ENCODE data around the gene ZC3H12A.

ZC3H12A gene

DNA sequence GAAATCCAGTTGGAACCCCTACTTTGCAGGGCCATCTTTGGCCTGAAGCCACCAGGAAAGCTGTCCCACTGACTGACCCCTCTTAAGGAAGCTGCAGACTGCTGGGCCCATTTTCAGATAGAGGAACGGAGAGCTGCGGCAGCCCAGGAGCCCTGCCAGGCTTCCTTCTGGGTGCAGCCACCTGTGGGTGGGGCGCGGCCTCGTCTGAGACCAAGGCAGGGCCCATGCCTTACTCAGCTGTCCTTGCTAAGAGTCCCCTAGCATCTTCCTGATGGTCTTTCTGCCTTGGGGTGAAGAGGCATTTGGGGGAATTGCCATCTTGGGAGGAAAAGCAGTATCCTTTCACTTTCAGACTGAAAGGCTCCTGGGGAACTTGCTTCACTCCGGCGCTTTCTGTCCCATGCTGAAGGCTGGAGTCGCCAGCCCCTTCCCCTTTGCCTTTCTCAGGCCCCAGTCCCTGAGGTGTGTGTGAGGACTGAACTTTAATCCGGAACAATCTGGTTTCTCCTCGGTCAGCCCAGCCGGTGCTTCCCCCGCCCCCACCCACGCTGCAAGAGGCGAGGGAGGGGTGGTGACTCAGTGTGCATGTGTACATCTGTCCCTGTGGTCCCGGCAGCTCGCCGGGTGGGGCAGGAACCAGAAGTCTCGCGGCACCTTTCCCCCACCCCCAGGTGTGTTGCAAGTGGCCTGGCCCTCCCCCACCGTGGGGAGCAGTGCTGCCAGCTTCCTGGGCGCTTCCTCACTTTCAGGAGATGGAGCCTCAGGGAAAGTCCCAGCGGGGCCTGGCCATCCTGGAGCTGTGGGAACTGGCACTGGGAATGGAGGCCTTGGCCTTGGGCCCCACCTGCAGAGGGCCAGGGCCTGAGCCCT is 5.1 kb downstream of the ZC3H12A start:
- peak; percentile 93 for DNase-seq

DNA sequence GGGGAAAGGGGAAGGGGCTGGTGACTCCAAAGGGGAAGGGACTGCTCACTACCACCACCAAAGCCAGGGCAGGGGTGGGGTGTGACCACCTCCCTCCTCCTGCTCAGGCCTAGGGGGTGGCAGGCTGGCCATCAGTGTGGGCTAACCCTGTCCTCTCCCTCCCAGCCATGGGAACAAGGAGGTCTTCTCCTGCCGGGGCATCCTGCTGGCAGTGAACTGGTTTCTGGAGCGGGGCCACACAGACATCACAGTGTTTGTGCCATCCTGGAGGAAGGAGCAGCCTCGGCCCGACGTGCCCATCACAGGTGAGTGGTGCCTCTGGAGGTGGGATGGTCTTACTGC is 5.7 kb downstream of the ZC3H12A start:
- DNase-seq = peak; percentile 7

DNA sequence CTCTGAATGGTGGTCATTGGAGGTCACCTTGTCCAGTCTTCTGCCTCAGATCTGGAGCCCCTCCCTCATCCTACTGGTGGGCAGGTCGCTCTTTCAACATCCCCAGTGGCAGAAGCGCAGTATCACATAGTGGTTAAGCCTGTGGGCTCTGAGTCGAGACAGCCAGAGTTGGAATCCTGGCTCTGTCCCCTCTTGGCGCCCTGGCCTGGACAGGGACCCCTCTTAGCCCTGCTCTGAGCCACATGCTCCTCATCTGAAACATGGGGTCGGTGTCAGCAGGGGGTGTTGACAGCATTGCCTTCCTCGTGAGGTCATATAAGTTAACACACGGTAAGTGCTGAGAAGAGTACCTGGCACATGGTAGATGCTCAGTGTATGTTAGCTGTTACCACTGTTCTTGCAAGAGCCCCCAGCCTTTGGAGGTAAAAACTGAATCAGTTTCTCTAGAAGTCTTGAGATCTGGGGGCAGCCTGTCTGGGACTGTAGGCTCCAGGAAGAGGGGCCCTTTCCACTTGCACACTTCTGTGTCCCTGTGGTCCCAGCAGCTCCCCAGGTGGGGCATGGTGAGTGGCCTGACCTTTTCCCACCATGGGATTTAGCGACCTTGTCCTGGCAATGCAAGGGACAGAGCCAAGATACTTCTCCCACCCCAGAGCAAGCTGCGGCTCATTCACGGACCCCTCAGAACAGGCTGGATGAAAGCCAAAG is 6.4 kb downstream of the ZC3H12A start:
- no peak for DNase-seq

- DNase-seq = peak; percentile 32
Observed at GRCh38 chr1:37481289-37482003, 7.1 kb downstream of the ZC3H12A start.

DNA sequence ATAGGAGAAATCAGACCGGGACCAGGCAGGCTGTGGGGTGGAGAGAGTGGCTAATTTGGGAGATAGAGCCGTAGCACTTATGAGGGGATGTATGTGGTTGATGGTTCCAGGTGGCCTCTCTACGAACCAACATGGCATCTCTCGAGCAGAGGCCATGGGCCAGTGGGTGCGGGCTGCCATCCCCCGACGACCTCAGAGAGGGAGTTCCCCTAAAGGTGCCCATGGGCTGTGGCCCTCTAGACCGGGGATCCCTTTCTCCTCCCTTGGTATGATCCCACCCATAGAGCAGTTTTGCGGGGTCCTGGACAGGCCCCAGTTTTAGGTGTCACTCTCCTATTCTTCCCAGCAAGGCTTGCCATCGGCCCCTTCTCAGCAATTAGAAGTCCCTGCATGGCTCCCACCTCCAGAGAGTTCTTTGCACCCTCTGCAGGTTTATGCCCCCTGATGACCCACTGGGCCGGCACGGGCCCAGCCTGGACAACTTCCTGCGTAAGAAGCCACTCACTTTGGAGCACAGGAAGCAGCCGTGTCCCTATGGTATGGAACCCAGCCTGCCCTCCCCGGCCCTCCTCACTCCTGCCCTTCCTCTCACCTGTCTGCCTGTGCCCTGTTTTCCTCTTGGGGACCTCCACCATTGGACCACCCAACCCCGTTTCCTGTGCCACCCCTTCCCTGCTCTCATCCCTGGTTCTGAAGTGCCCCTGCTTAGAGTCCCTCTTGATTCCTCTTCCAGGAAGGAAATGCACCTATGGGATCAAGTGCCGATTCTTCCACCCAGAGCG is 7.8 kb downstream of the ZC3H12A start:
- DNase-seq = no peak

- no peak for DNase-seq
Observed at GRCh38 chr1:37482796-37483744, 8.7 kb downstream of the ZC3H12A start.

GRCh38 chr1:37483785-37484184 is 9.4 kb downstream of the ZC3H12A start:
- DNase-seq = no peak

- no peak for DNase-seq
Observed at GRCh38 chr1:37484325-37485051, 10.1 kb downstream of the ZC3H12A start.

DNA sequence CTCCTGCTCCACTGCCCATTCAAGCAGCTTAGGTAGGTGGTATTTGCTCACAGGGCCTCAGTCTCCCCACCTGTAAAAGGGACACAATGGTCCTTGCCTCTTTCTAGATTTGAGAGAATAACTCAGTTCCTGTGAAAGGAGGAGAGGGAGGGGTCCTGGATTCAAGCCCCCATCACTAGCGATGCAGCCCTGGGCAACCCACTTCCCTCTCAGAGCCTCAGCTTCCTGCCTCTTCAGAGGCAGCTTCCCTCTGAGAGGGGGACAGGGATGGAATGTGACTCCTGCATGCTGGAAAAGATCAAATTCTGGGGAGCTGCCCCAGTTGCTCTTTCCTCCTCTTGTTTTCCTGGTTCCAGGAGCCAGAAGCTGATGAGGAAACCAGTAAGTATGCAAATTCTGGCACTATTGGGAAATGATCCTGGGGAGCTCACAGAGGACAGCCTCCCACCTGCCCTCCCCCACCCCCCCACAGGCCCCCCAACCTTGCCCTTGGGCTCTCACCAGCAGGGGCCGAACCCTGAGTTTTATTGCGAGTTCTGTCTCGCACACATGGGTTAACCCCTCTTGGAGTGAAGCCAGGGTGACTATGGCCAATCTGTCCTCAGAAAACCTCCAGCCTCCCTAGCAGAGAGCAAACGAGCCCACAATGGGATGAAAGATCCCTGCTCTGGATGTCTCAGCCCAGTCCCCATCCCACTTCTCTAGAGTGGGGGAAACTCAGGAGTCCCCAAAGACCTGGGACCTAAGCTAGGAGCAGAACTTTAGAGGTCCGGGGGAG is 11.7 kb downstream of the ZC3H12A start:
- DNase-seq = no peak

- peak; percentile 83 for DNase-seq
Observed at GRCh38 chr1:37486680-37487618, 12.6 kb downstream of the ZC3H12A start.

GRCh38 chr1:37487619-37487984 is 13.2 kb downstream of the ZC3H12A start:
- no peak for DNase-seq

- DNase-seq = no peak
Observed at GRCh38 chr1:37493336-37494098, 19.1 kb downstream of the ZC3H12A start.

- no peak for DNase-seq
Observed at GRCh38 chr1:37495875-37496274, 21.5 kb downstream of the ZC3H12A start.

GRCh38 chr1:37497832-37498231 is 23.5 kb downstream of the ZC3H12A start:
- no peak for DNase-seq

- no peak for DNase-seq
Observed at GRCh38 chr1:37498872-37499617, 24.7 kb downstream of the ZC3H12A start.

DNA sequence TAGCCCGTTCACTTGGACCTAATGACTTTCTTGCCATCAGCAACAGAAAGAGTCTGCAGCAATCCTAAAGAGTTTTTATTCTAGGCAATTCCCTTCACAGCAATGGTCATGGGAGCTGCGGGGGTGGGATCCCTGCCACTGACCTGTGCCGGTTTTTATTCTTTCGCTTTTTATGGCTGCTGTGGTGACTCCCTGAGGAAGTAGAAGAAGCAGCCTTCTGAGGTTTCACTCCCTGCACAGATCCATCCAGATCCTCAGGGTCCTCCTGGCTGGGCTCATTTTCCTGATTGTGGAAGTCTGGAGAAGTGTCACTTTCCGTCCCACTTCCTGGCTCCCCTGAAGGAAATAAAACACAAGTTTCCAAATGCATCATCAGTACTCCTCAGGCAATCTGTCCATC is 27.3 kb downstream of the ZC3H12A start:
- DNase-seq = no peak

DNA sequence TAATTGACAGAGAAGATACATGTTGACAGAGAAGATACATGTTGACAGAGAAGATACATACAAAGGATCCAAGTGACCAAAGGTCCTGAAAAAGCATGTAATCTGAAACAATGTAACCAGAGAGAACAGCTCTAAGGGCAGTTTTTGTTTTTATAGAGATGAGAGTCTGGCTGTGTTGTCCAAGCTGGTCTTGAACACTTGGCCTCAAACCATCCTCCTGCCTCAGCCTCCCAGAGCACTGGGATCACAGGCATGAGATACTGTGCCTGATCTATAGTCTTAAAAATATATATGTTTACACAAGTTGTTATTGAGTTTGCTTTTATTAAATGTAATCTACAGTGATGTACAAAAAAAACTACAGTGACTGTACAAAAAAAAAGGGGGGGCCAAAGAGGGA is 27.7 kb downstream of the ZC3H12A start:
- DNase-seq = no peak

All from stimulated activated CD4-positive, alpha-beta T cell treated with anti-CD3 and anti-CD28 coated beads, Interleukin-4, amount 100 ng/mL, for 1 hour (primary cell).